8988T (cell line): Measurements from ENCODE around the gene NPY1R.
A peak's percentile ranks its signal among the peaks of the same experiment; 100 is the strongest.

Experiments used
- DNase-seq: peaks from one replicate; pipeline ENCODE4 v3.0.0; 2011

NPY1R gene

GRCh38 chr4:163332526-163333406 is at the start of gene NPY1R:
NPY1R (minus strand) TSS chr4:163332596; CDS start chr4:163326554, 6,042 bp downstream.
- DNase-seq = peak; percentile 68

DNA sequence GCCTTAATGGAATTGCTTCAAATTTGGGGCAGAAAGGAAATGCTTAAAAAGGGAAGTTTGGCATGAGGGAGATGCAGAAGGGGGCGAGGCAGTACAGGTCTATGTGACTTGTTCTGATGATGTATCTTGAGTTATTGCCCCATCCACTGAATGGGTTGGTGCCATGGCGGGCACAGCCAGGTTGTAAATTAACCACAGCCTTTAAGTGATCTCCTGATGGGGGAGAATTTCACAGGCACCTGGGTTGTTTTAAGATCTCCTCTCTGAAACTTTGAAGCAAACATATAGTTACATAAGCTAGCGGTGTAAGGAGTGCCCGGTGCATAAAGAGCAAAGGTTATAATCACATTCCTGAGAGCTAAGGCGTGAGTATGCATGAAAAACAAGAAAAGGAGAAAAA is 48.3 kb upstream of the NPY1R start:
- no peak for DNase-seq

DNA sequence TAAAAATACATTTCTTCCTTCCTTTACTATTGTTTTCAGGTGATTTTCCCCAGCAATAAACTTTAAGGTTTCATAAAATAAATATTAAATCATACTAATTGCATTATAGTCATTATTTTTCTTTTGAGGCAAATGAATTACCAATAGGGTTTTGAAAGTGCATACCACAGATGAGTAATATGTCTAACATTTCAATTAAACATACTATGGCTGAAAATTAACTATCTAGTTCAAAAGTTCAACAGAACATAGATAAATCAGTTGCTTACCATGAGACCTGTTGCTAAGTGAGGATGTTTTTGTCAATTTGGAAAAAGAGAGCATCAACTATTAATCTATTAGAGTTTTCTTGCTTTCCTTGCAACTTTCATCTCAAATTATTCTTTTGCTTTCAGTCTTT is 46.3 kb upstream of the NPY1R start:
- DNase-seq = no peak

DNA sequence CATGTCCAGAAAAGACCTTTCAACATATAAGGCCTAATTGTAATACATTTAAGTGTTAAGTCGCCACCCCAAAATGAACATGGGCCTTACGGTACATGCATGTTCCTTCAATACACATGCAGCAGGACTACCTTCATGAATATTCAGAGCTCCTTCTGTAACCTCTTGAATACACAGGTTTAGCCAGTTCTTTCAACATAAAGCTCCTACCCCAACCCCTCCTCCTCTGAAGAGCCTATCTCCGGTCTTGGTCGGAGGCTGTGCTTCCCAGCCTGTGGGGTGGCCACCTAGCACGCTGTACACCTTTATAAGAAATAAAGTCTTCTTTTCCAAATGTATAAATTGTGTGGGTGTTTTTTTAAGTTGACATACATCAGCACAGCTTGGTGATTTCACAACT is 39.6 kb upstream of the NPY1R start:
- DNase-seq = no peak

DNA sequence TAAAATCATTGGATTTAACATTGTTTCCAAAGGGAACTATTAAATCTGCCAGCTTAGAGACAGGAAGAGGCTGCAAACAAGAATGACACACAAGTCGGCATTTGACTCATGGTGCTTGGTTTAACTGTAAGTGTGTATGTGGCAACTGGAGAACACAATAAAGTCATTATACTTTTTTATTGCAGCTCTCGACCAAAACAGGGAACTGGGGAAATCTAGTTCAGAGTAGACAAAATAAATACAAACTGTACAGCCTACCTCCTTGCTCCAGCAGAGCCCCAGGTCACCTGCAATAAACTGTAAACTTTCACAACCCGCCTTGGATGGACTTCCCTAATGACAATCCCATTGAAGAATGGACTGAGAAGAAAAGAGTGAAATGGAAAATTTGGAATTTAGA is 35.3 kb upstream of the NPY1R start:
- no peak for DNase-seq

DNA sequence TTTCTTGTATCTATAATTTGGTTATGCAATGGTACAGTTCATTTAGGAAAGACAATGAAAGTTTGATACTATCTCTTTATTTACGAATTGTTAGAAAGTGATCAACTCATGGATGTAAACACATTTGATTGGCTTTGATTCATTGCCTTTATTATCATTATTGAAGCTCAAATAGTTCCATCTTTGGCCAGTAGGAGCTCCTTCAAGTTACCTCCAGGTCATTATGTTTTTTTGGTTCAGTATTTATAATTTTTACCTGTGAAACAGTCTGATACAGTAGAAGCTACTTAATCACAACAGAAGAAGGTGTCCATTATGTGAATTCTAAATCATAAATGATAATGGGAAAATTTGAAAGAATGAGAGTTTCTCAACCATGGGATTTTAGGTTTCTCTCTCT is 23.7 kb upstream of the NPY1R start:
- no peak for DNase-seq

DNA sequence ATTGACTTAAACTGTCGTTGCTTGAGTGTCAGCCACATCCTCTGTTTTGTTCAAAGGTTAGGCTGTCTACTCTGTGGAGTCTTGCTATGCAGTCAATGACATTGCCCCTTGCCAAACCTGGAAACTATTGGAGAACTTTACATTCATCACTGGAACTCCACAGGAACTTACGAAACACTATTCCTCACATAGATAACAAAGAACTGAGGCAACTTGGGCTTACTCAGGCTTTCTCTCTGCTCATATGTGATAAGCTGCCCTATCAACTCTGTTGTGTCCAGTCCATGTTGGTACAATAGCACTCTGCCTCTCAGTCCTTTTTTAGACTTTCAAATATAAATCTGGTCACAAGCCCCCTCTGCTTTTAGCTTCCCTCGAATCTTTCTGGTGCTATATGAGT is 20.7 kb upstream of the NPY1R start:
- no peak for DNase-seq

- no peak for DNase-seq
Measured at GRCh38 chr4:163350672-163351071, 18.3 kb upstream of the NPY1R start.

DNA sequence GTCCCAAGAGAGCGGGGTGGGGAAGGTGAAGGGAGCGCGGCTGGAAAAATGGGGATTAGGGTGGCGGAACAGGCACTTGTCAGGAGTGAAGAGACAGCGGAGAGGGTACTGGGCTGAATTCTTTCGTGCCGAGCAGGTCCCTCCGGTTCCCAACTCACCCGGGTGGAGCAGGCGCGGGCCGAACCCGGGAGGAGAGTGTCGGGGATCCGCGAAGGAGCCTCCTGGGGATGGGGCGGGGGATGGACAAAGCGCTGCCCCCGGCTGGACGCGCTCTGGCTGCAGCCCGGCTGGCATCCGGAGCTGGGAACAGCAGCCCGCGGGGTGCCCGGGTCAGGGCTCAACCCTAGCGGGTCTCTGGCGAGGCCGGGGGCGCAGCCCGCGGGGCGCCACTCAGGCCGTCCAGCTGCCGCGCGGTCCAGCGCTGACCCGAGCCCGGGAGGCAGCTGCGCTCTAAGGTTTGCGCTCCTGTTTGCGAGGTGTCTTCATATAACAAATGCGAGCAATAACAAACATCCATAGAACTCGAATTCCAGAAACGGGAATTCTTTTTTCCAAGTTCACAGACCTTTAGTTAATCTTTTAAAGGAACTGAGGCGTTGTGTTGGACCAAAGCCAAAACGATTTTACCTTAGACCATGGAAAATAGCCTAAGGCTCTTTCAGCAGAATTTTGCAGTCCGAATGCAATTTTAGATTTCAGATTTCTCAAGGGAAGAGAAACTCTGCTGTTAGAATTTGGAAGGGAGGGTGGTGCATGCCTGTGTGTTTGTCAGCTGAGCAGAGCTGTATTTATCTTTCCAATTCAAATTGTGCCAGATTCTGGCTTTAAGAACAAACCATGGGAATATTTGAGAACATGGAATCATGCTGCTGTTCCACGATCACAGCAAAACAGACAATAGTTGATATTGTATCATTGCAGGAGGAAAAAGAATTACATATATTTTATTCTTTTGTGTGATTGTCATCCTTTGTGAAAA is 12.0 kb upstream of the NPY1R start:
- no peak for DNase-seq

DNA sequence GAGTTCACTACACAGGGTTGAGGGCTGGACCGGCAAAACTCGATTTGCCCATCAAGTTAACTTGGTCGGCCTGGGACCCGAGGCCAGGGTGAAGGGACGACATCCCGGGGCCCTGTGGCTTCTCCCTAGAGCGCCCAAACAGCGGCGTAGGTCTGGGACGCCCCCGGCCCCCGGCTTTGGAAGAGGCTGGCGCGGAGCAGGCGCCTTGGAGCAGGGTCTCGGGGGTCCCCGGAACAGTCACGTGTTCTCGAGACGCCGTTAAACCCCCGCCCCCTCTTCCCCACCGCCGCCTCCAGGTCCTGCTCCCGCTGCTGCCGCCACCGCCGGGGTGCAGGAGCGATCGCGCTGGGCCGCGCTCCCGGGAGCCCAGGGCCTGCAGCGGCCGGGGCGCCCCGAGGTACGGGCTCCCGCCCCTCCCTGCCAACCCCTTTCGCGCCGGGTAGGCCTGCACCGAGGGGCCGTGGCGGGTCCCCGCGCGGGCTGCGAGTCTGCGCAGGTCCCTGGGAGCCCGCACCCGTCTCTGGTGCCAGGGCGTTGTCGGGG is 11.3 kb upstream of the NPY1R start, which contains the start of gene NPY5R:
Gene NPY5R (plus strand): TSS at position 289 of the 543 bp plus-strand sequence. CDS start 6,382 bp downstream, outside the sequence.
- DNase-seq = no peak

DNA sequence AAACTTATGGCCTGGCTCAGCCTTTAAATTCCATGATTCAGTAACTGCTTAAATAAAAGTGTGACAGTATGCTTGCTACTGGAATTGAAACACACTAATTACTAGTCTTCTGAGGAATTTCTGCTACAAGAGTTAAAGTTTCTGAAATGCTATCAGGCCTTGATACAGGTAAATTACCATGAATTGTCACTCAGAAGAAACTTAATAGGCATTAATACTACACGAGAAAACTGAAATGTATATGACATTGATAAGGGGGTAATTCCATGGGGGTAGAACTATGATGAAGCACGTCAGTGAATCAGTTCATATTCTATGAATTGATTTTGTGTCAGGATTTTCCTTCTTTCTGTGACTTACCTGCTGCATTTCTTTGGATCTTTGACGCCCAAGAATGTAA is 3.0 kb upstream of the NPY1R start:
- DNase-seq = no peak

DNA sequence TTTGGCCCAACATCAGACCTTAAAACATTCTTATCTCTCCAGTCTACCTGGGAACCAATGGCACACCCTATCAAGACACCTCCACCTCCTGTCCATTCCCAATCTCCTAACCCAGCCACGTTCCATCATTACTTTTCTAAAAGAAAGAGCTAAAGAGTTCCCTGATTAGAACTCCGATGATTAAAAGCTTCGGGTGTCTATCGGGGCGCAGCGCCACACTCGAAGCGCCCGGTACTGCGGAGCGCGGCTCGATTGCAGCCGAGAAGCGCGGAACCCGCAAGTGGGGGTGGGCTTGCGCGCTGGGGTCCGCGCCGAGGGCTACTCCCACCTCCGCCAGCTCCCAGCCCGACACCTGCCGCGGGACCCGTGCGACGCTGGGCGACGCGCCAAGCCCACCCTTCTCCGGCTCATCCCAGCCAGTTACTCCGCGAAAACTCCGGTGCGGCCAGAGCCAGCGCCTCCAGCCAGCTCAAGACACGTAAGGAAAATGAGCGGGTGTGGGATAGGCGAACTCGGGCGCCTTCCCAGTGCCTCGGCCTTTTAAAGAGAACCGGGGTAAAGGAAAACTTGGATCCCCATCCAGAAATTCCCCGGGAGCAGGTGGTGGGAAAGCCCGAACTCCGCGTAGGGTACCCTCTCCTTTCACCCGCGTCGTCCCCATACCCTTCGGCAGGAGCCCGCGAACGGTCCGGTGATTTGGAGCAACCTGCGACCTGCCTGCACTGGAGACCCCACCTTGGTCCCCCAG is 593 bp downstream of the NPY1R start:
- DNase-seq = no peak

DNA sequence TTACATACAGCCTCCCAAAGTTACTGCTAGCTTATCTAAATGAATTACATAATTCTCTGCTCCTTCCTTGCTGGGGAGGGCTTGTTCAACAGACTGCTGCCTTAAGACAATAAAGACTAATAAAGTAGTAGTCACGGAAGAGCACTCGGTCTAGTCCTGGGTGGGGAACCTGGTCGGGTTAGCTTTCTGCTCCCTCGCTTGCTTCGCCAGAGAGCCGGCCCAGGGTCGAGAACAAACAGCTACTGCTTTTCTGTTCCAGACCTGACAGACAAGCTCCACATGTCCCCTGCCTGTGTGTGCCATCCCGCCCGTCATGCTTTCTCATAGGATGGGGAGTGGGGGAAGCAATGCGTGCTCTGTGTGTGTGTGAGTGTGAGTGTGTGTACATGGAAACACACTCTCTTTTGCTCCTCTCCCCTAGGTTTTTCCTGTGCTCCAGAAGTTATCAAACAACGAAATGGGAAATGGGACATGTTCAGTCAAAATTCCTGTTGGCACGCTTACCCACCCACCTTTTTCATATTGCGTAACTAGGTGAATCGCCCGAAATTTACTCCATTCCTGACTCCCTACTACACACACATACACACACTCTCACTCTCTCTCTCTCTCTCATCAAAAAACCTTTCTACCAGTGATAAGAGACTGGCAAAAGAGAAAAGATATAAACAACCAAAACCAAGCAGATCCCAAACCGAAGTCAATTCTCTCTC is 1.3 kb downstream of the NPY1R start:
- DNase-seq = no peak

GRCh38 chr4:163317110-163317509 is 15.3 kb downstream of the NPY1R start:
- no peak for DNase-seq

DNA sequence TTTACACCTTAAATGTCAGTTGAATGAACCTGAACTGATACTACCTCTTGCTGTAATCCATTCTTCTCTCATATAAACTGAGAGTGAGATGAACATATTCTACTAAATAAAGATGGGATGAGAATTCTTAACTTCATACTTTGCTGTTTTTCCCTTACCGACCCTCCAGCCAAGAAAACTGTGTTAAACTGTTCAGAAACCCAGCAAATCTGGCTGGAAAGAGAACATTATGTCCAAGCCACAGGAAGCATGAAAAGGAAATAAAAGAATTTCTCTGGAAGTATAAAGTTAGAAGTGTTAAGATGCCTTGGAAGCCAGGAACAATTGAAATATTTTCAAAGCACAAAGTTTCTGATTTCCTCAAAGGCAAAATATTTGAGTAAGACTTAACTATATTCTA is 22.9 kb downstream of the NPY1R start:
- DNase-seq = no peak

DNA sequence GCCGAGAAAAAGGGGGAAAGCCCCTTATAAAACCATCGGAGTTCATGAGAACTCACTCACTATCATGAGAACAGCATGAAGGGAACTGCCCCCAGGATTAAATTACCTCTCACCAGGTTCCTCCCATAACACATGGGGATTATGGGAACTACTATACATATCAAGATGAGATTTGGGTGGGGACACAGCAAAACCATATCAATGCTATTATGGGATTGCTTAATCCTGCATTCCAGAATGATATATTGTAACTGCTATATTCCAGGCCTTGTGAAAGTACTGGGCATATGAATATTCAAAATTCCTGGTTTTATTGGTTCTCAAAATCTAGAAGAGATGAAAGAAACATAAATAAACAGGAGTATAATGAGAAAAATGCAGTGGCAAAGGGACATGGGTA is 29.3 kb downstream of the NPY1R start:
- DNase-seq = no peak

DNA sequence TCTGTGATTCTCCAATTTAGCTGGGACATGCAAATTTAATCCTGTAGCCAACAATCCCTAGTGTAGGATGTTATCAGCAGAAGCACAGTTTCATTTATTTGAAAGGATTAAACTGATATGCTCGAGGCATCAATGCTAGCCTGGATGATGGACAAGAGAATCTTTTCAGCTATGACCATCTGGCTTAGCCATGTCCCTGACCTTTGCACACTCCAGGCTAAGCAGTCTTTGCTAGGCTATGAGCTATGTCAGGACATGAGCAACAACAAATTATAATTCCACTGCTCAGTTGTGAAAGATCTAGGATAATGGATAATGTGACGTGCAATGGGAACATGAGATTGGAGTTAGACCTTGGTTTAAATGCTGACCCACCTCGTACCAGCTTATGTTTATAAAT is 32.0 kb downstream of the NPY1R start:
- no peak for DNase-seq

DNA sequence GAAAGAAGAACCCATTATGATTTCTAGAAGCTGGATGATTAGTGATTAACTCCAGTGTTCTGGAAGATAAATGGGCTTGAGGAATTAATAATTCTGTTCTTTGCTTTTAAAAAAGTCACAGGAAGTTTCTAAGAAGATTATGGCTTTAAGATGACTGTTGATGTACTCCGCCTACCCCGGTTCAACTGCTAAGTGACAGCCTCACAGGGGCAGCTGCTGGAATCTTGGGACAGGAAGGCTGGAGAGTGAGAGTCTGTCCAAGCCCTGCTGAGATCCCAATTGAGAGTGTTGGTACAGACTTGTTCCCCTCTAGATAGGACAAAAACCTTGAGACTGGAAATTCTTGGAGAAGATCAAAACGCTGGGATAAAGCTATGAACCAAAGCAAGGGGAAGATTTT is 37.3 kb downstream of the NPY1R start:
- DNase-seq = no peak

- DNase-seq = no peak
Measured at GRCh38 chr4:163284304-163284703, 48.1 kb downstream of the NPY1R start.

DNA sequence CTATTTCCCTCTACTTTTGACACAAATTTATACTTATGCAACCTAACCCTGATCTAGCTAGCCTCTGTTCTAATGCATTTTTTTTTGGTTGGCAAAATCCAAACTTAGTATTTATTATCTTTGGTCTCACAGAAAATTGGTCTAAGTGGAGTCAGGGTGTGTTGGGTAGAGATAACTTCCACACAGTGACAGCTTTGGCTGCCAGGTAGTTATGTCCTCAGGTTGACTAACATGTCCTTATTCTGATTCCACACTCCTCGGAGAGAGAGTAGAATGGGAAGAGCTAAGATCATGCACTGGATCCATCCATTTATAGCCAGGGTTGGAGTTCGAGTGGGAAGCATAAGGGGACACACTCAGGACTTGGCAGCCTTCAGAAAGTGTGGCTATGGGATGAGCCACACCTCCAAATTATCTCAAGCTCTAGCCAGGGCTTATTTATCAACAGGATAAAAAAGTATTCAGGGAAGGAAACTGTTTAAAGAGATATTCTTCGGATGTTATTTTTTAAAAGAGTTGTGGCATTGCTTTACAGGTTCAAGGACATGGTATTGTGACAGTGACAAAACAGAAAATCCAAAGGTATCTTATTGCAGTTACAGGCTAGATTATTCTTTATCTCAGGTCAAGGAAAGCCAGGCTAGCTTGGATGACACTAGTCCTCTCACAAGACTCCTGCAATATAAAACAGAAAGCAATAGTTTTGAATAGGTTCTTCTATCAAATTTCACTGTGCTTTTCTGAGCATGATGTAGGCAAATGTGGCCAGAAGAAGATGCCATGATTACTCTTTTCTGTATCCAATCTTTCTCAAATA is 51.5 kb downstream of the NPY1R start:
- DNase-seq = no peak

GRCh38 chr4:163279713-163280112 is 52.7 kb downstream of the NPY1R start:
- DNase-seq = no peak
